K562 (cell line): ENCODE measurements around the gene NDUFB5. TPM values are rescaled to one million over a fixed set of nuclear protein-coding genes. Genes with fewer than 3 reads are reported as not detected.

Experiments used
- ATAC-seq: fragments of 200-7000 bp; cut with Tn5 transposase; 3 replicates; pipeline ENCODE4 v1.9.1; 2020; ENCODE audit warnings: moderate library complexity
- BruUV-seq: library from RNA; stranded (reverse); fragments of 400-500 nt; replicated peaks from 2 replicates; lab custom pipeline; 2021; lab: Mats Ljungman, UMichigan
- CTCF ChIA-PET: fragments of 300-600 bp; formaldehyde crosslinking; extraction: SDS; loops from one replicate; lab custom pipeline; 2021; ENCODE audit warnings: low intra/inter-chr PET ratio; lab: Yijun Ruan, JAX
- POLR2A ChIA-PET: fragments of 300-600, 350-650 bp; sonication (Branson Sonifier 250); formaldehyde crosslinking; extraction: SDS; loops from one replicate; lab custom pipeline; 2021; ENCODE audit warnings: antibody characterized with exemption, inconsistent platforms; lab: Yijun Ruan, JAX
- DNase-seq, 4 experiments: peaks; one replicate each; pipeline versions ENCODE4 v3.0.0 to v3.0.0-alpha.2; 2011 to 2018; ENCODE audit warnings: low spot score in 3 of 4, mixed read lengths in 3 of 4; ENCODE audit errors: extremely low read depth in 1 of 4
- FAIRE-seq: peaks from 2 replicates; lab custom pipeline; 2011; peaks lifted over from hg19 to GRCh38; lab: Jason Lieb, UNC
- H2AFZ ChIP-seq: 2 replicates; pipeline ENCODE4 v1.6.0; 2011; ENCODE audit warnings: low read depth, low read length, control low read depth, inconsistent platforms
- H3K27ac ChIP-seq: fragments of 200-600 bp; 3 replicates; pipeline ENCODE4 v1.8.0; 2011; ENCODE audit warnings: low read depth, mild to moderate bottlenecking, control low read depth, inconsistent platforms, low read length, moderate library complexity, mixed read lengths; ENCODE audit errors: extremely low read depth
- H3K27me3 ChIP-seq, 2 experiments: fragments of 300-600 bp in 1 of 2; 2 replicates in 1 of 2; 3 replicates in 1 of 2; pipeline versions ENCODE4 v1.6.0 to v1.8.0; 2011; ENCODE audit warnings: inconsistent platforms in 2 of 2, low read length in 2 of 2, mild to moderate bottlenecking in 1 of 2, mixed read lengths in 1 of 2, moderate library complexity in 1 of 2; ENCODE audit not compliant: control insufficient read depth in 2 of 2, insufficient read depth in 2 of 2
- H3K36me3 ChIP-seq: fragments of 300-600 bp; 3 replicates; pipeline ENCODE4 v1.8.0; 2011; ENCODE audit warnings: mild to moderate bottlenecking, low read length, inconsistent platforms; ENCODE audit not compliant: control insufficient read depth, insufficient read depth
- H3K4me1 ChIP-seq, 2 experiments: fragments of 200-600 bp in 1 of 2; replicated peaks in 1 of 2; 2 replicates in 1 of 2; 3 replicates in 1 of 2; pipeline versions ENCODE4 v1.5.1 to v1.8.0; 2011; ENCODE audit warnings: inconsistent platforms in 2 of 2, low read length in 2 of 2, mild to moderate bottlenecking in 1 of 2, mixed read lengths in 1 of 2, moderate library complexity in 1 of 2; ENCODE audit not compliant: control insufficient read depth in 2 of 2, insufficient read depth in 2 of 2
- H3K4me2 ChIP-seq: 2 replicates; pipeline ENCODE4 v1.6.1; 2011; ENCODE audit warnings: low read length, control low read depth, inconsistent platforms, mixed read lengths; ENCODE audit not compliant: insufficient read depth
- H3K4me3 ChIP-seq: fragments of 200-600 bp; sonication (generic), shearing (Covaris generic); 2 replicates; pipeline ENCODE4 v1.5.1; 2016; ENCODE audit warnings: control low read depth, inconsistent platforms
- H3K79me2 ChIP-seq: fragments of 200-600 bp; 3 replicates; pipeline ENCODE4 v1.8.0; 2011; ENCODE audit warnings: low read length, inconsistent platforms; ENCODE audit not compliant: control insufficient read depth, insufficient read depth
- H3K9ac ChIP-seq, 2 experiments: 2 replicates each; pipeline versions ENCODE4 v1.6.0 to v1.6.1; 2011; ENCODE audit warnings: low read depth in 2 of 2, low read length in 2 of 2, control low read depth in 1 of 2, inconsistent platforms in 1 of 2, mild to moderate bottlenecking in 1 of 2, mixed read lengths in 1 of 2; ENCODE audit not compliant: insufficient read depth in 1 of 2
- H3K9me1 ChIP-seq: one replicate; pipeline ENCODE4 v1.6.0; 2011; ENCODE audit warnings: inconsistent platforms, mild to moderate bottlenecking, low read length, moderate library complexity; ENCODE audit not compliant: control insufficient read depth, insufficient read depth
- H3K9me3 ChIP-seq: replicated peaks from 2 replicates; pipeline ENCODE4 v1.5.1; 2011; ENCODE audit warnings: low read depth, low read length, inconsistent platforms; ENCODE audit not compliant: control insufficient read depth, insufficient read depth
- H4K20me1 ChIP-seq: replicated peaks from 2 replicates; pipeline ENCODE4 v1.6.1; 2011; ENCODE audit warnings: low read length, inconsistent platforms, mixed read lengths; ENCODE audit not compliant: control insufficient read depth, insufficient read depth
- WGBS: fragments of 100-300 bp; shearing (Covaris generic); methylation state at CpG from one replicate; pipeline ENCODE4 v1.1.6; 2016; ENCODE audit warnings: low coverage, mixed read lengths; ENCODE audit not compliant: insufficient coverage; ENCODE audit errors: missing lambda C conversion rate; 5-methylcytosine and 5-hydroxymethylcytosine counted together
- in situ Hi-C: fragments of 300-500 bp; cut with MboI; formaldehyde crosslinking; loops from 4 replicates; pipeline ENCODE4 v1.15.0; 2018; ENCODE audit warnings: inconsistent platforms, mixed read lengths
- intact Hi-C: fragments of 100-400 bp; cut with micrococcal nuclease; formaldehyde crosslinking; loops from 2 replicates; pipeline ENCODE4 v1.14.2; 2022
- polyA plus RNA-seq, 8 experiments: library from polyadenylated mRNA; depleted of rRNA in 4 of 8; stranded (reverse) in 5 of 8; unstranded in 3 of 8; fragments of >200 nt; fragmentation: Nextera tagmentation in 2 of 8; fragmentation: Illumina TruSeq in 1 of 8; extraction: Ambion mirVana in 2 of 8; extraction: Trizol in 1 of 8; gene quantifications; 2 replicates each; pipeline versions ENCODE4 v1.2.1 to v1.2.3, GENCODE V29; 2011 to 2014; ENCODE audit warnings: inconsistent platforms in 1 of 8, missing spikeins in 1 of 8
- total RNA-seq, 7 experiments: library from RNA; depleted of rRNA in 6 of 7; stranded (reverse); fragments of >200 nt in 6 of 7; fragmentation: Illumina TruSeq in 2 of 7; extraction: Trizol in 2 of 7; gene quantifications; 2 replicates each; pipeline versions ENCODE4 v1.2.1 to v1.2.3, GENCODE V29; 2011 to 2021; ENCODE audit warnings: low replicate concordance in 1 of 7
- TF ChIP-seq, protein P1 (sequence below): fragments of 200-800 bp; sonication (Bioruptor generic); IDR thresholded peaks from 2 replicates; pipeline ENCODE4 v1.6.1; 2016; ENCODE audit warnings: missing genetic modification characterization, missing compliant biosample characterization

Gene NDUFB5
- total and polyA plus RNA-seq, 9 of the 15 experiments (the other 6 are each of a cell fraction or from before 2014, with no cell fraction given): 128 to 466 (median 176) TPM

DNA sequence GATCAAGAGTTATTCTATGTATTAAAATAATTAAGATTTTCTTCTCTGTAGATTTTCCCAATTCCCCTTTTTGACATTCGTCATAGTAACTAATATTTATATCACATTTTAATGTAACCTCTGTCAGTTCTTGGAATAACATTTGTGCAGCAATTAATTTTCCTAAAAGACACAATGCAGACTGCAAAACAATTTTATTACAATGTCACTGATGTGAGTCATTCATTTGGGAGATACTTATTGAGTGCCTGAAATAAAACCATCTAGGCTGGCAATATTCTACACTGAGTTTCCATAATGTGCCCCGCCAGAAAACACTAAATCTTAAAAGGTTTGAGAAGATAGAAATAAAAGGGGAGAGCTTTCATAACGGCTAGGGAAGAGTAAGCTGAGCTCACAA, 41.6 kb downstream of the NDUFB5 start:
- WGBS: 25% methylated on average over 3 of the region's 3 CpGs
- Histone ChIP-seq H3K79me2 (no peaks in the 10 kb centered on the region), H3K4me1 (no peaks in the 10 kb centered on the region), H3K4me3 (no peak overlapping the region), H4K20me1 (no peaks in the 10 kb centered on the region), H3K9ac (no peak overlapping the region), H3K27ac (no peak overlapping the region), H3K36me3 (no peaks in the 10 kb centered on the region), H3K9me1 (no peaks in the 10 kb centered on the region), H3K27me3 (no peaks in the 10 kb centered on the region), H3K9me3 (no peaks in the 10 kb centered on the region), H3K4me2 (no peak overlapping the region), H2AFZ (no peak overlapping the region)
- BruUV-seq: no TSS peak
- DNase-seq (no peak), ATAC-seq (no peak), FAIRE-seq (no peak)
- ChIA-PET POLR2A (no interaction called here), CTCF (no interaction called here)
- TF ChIP-seq, protein P1, sequence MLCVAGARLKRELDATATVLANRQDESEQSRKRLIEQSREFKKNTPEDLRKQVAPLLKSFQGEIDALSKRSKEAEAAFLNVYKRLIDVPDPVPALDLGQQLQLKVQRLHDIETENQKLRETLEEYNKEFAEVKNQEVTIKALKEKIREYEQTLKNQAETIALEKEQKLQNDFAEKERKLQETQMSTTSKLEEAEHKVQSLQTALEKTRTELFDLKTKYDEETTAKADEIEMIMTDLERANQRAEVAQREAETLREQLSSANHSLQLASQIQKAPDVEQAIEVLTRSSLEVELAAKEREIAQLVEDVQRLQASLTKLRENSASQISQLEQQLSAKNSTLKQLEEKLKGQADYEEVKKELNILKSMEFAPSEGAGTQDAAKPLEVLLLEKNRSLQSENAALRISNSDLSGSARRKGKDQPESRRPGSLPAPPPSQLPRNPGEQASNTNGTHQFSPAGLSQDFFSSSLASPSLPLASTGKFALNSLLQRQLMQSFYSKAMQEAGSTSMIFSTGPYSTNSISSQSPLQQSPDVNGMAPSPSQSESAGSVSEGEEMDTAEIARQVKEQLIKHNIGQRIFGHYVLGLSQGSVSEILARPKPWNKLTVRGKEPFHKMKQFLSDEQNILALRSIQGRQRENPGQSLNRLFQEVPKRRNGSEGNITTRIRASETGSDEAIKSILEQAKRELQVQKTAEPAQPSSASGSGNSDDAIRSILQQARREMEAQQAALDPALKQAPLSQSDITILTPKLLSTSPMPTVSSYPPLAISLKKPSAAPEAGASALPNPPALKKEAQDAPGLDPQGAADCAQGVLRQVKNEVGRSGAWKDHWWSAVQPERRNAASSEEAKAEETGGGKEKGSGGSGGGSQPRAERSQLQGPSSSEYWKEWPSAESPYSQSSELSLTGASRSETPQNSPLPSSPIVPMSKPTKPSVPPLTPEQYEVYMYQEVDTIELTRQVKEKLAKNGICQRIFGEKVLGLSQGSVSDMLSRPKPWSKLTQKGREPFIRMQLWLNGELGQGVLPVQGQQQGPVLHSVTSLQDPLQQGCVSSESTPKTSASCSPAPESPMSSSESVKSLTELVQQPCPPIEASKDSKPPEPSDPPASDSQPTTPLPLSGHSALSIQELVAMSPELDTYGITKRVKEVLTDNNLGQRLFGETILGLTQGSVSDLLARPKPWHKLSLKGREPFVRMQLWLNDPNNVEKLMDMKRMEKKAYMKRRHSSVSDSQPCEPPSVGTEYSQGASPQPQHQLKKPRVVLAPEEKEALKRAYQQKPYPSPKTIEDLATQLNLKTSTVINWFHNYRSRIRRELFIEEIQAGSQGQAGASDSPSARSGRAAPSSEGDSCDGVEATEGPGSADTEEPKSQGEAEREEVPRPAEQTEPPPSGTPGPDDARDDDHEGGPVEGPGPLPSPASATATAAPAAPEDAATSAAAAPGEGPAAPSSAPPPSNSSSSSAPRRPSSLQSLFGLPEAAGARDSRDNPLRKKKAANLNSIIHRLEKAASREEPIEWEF (CRISPR knock-in tag): no peak
- intact Hi-C loops (no loop called here), in situ Hi-C loops (no loop called here)
